Vagina (tissue), 2 donors: ENCODE measurements around the gene COL26A1.

ENCODE experiments used
- POLR2A ChIP-seq, 2 donors: fragments of 450-650 bp; IDR thresholded peaks; one replicate each; pipeline ENCODE4 v1.6.1; 2017; ENCODE audit warnings: antibody characterized with exemption in 2 of 2, mild to moderate bottlenecking in 2 of 2, moderate library complexity in 2 of 2
- TF ChIP-seq, protein P1 (sequence below), 3 experiments: fragments of 450-650 bp in 2 of 3; fragments of 200-600 bp in 1 of 3; sonication (generic) in 1 of 3; IDR thresholded peaks; one replicate each; pipeline ENCODE4 v1.5.1; 2017 to 2019; ENCODE audit warnings: antibody characterized with exemption in 3 of 3, mild to moderate bottlenecking in 2 of 3, moderate library complexity in 2 of 3

DNA sequence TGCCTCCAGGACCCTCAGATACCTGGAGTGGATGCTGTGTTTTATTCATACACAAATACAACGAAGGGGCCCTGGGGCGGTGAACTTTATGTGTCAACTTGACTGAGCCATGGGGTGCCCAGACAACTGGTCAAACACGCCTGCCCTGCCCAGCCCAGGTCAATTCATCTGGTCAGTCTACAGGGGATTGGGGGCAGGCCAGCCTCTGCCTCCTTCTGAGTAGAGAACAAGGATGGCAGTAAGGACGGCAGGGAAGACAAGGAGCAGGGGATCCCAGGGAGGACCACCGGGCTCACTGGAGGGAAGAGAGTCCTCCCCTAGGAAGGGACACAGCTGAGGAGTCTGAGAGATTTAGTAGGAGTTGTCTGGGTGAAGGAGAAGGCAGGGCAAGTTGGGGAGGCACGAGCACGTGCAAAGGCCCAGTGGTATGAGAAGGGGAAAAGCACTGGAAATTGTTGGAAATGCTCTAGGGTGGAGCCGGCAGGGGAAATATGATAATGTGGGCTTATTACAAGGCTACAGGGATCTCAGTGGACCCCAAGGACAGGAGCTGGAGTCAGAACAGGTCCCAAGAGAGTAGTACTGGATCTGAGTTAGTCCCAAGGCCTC, 203.0 kb downstream of the COL26A1 start:
- TF ChIP-seq, protein P1, sequence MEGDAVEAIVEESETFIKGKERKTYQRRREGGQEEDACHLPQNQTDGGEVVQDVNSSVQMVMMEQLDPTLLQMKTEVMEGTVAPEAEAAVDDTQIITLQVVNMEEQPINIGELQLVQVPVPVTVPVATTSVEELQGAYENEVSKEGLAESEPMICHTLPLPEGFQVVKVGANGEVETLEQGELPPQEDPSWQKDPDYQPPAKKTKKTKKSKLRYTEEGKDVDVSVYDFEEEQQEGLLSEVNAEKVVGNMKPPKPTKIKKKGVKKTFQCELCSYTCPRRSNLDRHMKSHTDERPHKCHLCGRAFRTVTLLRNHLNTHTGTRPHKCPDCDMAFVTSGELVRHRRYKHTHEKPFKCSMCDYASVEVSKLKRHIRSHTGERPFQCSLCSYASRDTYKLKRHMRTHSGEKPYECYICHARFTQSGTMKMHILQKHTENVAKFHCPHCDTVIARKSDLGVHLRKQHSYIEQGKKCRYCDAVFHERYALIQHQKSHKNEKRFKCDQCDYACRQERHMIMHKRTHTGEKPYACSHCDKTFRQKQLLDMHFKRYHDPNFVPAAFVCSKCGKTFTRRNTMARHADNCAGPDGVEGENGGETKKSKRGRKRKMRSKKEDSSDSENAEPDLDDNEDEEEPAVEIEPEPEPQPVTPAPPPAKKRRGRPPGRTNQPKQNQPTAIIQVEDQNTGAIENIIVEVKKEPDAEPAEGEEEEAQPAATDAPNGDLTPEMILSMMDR (IDR thresholded peaks at IDR 0.05): no peak
- no peak for TF ChIP-seq POLR2A (IDR thresholded peaks at IDR 0.05)
